GM19023 (cell line): ENCODE measurements around the gene GLCE.

Experiments used
- ATAC-seq: cut with Tn5 transposase; IDR thresholded peaks from one replicate; pipeline ENCODE4 v1.9.1; 2021; ENCODE audit warnings: mild to moderate bottlenecking, moderate library complexity; ENCODE audit not compliant: unreplicated experiment

The GLCE gene

GRCh38 chr15:69160141-69160993 lies at the start of gene GLCE:
Gene GLCE, plus strand, starts transcription at chr15:69160635. Its CDS starts 95,172 bp downstream, at chr15:69255807.
- ATAC-seq: peak; percentile 97

DNA sequence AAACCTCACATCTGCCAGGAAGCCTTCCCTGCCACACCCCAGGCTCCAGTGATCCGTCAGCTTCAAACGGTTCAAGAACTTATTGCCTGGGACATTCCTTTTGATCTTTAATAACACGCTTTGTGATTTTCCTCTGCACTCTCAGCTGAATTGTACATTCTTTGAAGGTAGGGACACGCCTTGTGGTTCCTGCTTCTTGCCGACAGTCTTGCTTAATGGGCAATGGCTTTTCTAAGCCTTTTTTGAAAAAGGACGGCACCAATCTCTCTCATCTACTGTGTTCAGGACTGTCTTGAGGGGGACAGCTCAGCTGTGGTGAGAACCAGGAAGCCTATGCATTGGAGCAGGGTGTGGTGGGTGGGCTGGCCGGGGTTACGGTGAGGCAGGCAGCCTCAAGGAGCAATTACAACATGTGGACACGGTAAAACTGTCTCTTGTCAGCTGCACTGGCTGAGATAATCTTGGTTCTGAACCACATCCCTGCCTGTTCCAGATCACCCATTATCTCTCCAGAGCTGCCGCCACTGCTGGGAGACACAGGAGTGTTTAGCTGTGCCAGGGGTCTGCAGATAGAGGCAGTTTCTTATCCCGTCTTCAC lies 46.0 kb upstream of the GLCE start:
- no peak for ATAC-seq

- no peak for ATAC-seq
These were observed 45.4 kb upstream of the GLCE start for GRCh38 chr15:69115031-69115430.

DNA sequence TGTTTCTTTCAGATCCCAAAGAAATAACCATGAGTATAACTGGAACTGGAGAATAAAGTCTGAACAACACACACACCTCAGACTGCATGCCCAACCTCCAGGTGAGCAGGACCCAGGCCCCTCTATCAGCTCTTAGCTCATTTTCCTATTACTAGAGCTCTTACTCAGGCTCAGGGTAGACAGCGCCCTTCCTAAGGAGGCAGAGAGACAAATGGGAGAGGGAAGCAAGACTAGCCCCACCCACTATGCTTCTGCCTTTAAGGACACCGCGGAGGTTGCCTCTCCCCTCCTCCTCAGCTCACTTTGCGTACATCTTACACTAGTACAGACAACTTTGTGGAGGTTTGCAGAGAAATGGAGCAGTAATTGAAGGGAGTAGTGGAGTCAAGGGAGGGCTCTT lies 44.0 kb upstream of the GLCE start:
- no peak for ATAC-seq

DNA sequence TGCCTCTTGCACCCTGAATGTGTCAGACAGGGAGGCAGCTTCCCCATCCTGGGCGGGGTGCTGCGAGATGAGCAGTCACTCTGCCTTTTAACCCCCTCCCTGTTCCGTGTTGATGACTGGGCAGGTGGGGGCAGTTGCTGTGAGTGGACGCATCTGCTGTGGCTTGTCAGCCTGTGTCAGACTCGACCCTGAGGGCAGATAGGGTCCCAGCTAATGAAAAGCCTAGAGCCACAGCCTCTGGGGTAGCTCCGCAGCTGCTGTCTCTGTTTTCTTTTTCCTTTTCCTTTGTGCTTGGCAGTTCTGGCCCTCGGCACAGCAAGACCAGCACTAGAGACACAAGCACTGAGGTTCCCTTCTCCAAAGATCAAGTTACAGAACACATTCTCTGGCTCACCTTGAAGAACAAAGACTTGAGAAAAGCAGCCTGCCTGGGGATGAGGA lies 43.0 kb upstream of the GLCE start:
- ATAC-seq: no peak

DNA sequence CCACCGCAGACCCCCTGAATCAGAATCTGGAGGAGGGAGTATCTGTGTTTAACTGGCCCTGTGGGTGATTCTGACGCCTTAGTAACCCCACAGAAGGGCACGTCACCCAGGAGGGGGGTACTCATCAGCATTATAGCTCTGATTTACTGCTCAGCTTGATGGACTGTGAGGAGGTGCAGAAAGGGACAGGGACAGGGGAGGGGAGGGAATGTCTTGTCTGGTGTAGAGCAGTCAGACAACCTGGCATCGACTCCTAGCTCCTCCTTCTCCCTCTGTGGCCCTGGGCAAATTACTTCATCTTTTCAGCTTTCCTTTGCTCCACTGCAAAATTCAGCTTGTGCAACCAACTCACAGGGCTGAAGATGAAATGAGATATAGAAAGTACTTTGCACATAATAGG lies 42.3 kb upstream of the GLCE start:
- no peak for ATAC-seq

GRCh38 chr15:69119001-69119400 lies 41.4 kb upstream of the GLCE start:
- ATAC-seq: no peak

DNA sequence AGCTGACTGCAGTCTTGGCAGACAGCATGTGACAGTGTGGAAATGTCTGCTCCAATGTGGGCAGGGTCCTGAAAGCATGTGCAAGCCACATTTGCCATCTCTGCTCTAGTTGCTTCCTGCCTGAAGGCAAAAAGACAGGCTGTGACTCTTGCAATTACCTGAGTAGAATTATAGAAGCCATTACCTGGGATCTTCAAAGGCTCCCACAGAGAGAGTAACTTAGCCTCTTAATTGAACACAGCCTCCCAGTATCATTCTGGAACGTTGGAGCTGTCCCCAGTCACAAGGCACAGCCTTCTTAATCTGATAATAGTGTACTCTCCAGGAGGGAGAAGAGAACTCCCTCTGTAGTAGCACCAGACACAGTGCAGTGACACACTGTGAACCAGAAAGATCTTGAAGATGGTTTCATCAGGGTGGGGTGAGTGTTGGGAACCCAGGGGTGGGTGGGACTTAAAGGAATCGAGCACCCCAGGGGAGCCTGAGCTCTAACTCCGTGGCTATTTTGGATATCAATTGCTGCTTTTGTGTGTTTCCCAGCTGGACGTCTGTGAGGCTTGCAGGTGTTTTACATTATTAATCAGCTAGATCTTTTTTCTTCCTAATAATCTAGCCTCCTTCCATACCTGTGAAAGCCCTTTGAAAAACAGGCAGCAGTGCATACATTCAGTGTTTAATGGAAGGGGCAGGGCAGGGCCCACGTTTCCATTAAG lies 40.6 kb upstream of the GLCE start:
- ATAC-seq: no peak

- ATAC-seq: no peak
These were observed 39.7 kb upstream of the GLCE start for GRCh38 chr15:69120732-69121131.

- ATAC-seq: no peak
These were observed 39.1 kb upstream of the GLCE start for GRCh38 chr15:69121198-69121828.

- no peak for ATAC-seq
These were observed 35.2 kb upstream of the GLCE start for GRCh38 chr15:69125236-69125635.

DNA sequence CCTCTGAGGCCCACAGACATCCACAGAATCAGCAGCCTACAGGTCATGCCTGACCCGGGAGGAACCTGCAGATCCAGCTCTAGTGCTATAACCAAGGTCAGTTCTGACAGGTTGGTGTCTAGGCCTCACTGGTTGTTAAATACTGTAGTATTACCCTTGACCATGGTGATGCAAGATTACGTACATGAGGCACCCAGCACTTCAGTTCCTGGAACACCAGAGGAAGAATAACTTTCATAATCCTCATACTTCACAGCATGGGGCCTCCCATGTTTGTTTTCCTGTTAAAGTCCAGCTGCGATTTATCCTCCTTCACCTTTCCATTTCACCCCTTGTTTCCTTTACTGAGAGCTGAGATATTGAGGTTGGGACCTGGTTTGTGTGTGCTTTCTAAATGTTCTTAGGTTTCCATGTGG lies 34.4 kb upstream of the GLCE start:
- no peak for ATAC-seq

DNA sequence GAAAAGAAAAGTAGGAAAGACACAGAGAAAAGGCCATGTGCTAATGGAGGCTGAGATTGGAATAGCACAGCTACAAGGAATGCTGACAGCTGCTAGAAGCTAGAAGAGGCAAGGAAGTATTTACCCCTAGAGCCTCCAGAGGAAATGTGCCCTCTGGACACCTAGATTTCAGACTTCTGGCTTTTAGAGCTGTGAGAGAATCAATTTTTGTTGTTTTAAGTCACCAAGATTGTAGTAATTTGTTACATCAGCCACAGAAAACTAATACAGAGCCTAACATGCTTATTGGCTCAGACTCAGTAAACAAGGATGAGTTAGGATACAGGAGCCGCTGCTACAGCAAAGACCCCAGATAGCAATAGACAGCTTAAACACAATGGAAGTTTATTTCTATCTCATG lies 33.1 kb upstream of the GLCE start:
- no peak for ATAC-seq

GRCh38 chr15:69128667-69129311 lies 31.6 kb upstream of the GLCE start:
- ATAC-seq: no peak

- ATAC-seq: no peak
These were observed 28.8 kb upstream of the GLCE start for GRCh38 chr15:69131362-69132220.

GRCh38 chr15:69132430-69132829 lies 28.0 kb upstream of the GLCE start:
- ATAC-seq: no peak

GRCh38 chr15:69132977-69133861 lies 27.2 kb upstream of the GLCE start:
- no peak for ATAC-seq

DNA sequence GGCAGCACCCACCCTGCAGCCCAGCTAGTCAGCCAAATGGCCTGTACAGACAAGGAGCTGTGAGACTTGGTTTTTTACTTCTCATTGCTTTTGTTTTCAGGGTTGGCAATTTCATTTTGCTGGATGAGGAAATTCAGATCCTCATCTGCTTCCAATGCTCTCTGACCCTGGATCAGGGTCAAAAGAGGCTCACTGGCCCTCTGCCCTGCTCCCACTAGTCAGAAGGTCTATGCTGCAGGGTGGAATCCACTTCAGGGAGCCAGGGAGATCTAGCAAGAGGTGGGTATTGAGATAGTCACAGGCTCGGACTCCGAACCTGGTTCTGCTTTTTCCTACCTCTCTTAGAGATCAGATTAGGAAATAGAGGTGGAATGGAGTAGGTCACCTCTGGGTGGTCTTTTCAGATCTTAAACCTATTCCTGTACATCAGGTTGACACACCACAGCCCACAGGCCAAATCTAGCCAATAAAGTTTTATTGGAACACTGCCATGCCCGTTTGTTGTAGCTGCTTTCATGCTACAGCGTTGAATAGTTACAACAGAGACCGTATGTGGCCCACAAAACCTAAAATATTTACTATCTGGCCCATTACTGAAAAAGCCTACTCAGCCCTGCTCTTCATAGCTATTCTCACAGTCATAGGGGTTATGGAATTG lies 26.4 kb upstream of the GLCE start:
- ATAC-seq: no peak
